HG03354 (cell line): ENCODE measurements around the gene KLHDC4.

Experiments used
- ATAC-seq: cut with Tn5 transposase; IDR thresholded peaks from one replicate; pipeline ENCODE4 v1.9.1; 2021; ENCODE audit warnings: mild to moderate bottlenecking; ENCODE audit not compliant: unreplicated experiment, poor library complexity, severe bottlenecking

The KLHDC4 gene

GRCh38 chr16:87704754-87705353 lies 60.9 kb downstream of the KLHDC4 start:
- ATAC-seq: no peak

DNA sequence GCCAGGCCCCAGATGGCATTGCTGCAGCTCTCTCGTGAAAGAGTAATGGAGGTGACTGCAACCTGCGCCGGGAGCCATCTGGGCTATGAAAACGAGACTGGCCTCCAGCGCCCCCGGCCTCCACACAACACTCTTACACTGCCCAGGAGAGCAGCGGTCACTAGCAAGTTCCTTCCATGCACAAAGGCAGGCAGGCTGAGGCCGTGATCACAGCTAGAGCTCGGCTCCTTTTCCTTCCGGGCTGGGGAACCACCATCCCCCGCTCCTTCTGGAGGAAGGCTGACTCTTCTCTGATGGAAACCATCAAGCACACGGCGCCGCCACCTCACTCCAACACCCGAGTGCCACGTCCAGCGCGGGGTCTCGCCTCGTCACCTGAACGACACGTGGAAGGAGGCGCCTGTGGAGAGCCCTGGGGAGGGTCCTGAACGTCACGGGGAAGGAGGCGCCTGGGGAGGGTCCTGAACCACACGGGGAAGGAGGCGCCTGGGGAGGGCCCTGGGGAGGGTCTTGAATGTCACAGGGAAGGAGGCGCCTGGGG lies 61.9 kb downstream of the KLHDC4 start:
- no peak for ATAC-seq

DNA sequence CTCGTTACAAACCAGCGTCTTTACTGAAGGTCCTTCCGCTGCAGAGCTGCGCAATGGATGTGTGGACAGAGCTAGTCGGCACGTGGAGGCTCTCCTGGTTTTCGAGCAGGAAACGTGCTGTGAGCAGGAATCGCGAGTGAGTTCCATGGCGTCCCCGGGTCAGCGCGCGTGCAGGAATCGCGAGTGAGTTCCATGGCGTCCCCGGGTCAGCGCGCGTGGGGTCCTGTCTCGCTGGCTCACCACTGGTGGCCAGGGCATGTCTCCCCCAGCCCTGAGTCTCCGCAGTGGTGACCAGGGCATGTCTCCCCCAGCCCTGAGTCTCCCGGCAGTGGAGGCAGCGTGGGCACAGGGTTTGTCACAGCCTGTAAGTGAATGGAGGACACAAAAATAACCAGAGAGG lies 62.7 kb downstream of the KLHDC4 start:
- no peak for ATAC-seq

DNA sequence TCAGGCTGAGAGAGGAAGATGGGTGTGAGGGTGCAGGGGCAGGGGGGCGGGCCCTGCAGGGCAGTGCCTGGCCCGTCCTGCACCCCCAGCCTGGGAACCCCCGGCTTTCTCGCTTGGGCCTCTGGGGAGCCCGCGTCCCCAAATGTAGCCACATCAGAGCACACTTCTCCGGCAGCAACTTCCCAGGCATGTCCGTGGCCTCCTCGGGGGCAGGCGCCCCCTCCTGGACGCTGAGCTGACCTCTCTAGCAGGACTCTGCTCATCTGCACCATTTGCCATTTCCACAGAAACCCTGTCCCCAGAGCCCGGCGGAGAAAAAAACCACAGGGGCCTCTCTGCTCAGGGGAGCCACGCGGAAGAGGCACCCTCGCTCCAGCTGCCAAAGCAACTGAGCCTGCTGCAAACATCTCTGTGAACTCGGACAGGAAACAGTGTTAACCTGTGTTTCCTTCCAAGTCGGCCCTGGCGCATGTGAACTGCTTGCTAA lies 63.4 kb downstream of the KLHDC4 start:
- peak; percentile 56 for ATAC-seq

DNA sequence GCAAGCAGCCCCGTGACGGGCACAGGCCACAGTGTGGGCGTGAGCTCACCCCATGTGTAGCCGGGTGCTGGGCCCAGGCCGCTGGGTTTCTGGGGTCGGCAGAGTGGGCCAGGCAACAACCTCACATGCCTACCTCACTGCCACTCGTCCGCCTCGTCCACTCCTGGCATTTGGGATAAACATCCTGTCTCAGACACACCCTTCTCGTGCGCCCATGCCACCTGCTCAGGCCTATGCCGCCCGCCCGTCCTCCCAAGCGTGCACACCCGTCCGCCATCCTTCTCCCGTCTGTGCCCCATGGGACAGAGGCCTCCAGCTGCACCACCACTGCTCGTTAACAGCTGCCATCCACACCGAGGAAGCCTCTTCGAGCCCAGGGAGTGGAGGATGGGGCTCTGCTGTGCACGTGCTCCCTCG lies 64.3 kb downstream of the KLHDC4 start:
- no peak for ATAC-seq

DNA sequence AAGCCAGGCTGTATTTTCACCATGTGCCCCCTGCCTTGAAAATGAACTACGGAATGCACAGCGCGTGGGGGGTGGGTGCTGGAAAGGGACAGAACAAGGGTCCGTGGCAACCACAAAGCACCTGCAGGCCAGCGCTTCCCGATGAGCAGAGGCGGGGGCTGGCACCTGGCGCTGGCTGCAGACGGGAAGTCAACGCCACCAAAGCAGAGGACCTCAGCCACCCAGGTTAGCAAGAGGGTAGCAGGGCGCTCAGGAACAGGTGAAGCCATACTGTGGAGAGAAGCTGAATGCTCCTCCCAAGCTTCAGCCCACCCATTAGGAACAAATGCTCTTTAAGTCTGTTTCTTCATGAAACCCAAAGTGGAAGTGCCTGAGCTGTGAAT lies 64.7 kb downstream of the KLHDC4 start:
- no peak for ATAC-seq

DNA sequence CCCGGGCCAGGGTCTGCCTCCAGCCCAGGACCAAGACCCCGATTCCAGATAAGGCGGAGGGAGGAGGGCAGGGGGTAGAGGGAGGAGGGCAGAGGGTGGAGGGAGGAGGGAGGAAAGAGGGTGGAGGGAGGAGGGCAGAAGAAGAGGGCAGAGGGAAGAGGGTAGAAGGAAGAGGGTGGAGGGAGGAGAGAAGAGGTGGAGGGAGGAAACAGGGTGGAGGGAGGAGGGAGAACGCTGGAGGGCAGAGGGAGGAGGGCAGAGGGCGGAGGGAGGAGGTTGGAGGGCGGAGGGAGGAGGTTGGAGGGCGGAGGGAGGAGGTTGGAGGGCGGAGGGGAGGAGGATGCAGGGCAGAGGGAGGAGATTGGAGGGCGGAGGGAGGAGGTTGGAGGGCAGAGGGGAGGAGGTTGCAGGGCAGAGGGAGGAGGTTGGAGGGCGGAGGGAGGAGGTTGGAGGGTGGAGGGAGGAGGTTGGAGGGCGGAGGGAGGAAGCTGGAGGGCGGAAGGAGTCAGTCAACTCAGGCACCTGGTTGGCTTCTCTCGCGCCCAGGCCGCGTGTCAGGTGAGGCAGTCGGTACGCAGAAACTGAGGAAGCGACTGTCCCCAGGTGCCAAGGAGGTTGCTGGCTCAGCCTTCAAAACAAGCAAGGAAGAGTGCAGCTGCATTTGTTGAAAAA lies 65.2 kb downstream of the KLHDC4 start:
- no peak for ATAC-seq

DNA sequence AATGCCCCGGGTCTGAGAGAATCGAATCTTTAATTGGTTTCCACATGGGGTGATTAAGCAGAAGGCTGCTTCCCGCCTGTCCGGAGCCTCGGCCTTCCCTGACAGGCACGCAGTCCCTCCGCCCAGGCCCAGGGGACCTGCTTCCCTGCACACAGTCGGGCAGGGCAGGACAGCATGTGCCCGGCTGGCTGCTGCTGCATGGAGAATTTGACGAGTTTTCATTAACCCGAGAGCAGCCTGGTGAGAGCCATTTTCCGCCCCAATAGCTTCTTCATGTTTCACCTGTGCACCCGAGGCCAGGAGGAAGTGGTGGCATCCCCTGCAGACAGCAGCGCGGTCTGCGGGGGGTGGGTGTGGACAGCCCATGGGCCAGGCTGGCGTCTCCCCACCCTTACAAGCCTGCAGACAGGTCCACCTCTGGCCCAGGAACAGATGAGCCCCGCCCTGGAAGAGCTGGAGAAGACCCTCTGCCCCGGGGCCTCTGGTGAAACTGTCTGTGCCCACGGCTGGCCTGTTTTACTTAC lies 67.0 kb downstream of the KLHDC4 start:
- ATAC-seq: no peak

- peak; percentile 39 for ATAC-seq
Observed at GRCh38 chr16:87698241-87698640, 67.5 kb downstream of the KLHDC4 start.

- no peak for ATAC-seq
Observed at GRCh38 chr16:87697792-87698191, 68.0 kb downstream of the KLHDC4 start.

DNA sequence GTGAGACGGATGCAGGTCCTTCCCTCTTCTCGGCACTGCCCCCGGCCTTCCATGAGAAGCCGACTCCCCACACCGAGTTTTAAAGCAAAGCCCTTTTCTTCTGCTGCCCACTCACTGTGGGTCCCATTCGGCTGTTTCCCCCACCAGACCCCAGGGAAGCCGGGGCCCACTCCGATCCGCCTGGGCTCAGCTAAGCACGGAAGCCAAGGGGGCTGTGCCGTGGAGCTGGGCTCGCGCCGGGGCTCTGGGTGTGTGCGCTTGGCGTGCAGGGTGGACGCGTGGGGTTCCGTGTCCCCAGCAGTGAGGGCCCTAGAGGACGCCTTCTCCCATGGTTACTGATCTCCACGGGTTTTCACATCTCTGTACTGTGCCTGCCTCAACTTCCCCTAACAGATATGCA lies 68.5 kb downstream of the KLHDC4 start:
- ATAC-seq: no peak

GRCh38 chr16:87696726-87697125 lies 69.1 kb downstream of the KLHDC4 start:
- no peak for ATAC-seq

DNA sequence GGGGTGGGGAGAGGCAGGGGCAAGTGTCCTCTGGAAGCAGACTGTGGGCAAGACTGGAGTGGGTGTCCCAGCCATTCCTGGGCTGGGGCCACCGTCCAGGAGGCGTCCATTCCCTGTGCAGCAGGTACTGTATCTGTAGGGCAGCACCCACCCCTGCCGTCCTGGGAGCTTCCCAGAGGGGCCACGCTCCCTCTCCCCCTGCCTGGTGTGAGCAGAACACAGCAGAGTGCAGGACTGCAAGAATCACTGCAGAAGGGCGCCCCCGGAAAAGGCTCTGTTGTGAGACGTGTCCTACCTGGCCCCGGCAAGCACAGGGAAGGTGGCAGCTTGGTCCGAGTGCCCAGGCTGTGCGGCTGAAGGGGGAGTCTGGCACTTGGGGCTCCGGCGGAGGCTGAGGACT lies 70.3 kb downstream of the KLHDC4 start:
- ATAC-seq: no peak

DNA sequence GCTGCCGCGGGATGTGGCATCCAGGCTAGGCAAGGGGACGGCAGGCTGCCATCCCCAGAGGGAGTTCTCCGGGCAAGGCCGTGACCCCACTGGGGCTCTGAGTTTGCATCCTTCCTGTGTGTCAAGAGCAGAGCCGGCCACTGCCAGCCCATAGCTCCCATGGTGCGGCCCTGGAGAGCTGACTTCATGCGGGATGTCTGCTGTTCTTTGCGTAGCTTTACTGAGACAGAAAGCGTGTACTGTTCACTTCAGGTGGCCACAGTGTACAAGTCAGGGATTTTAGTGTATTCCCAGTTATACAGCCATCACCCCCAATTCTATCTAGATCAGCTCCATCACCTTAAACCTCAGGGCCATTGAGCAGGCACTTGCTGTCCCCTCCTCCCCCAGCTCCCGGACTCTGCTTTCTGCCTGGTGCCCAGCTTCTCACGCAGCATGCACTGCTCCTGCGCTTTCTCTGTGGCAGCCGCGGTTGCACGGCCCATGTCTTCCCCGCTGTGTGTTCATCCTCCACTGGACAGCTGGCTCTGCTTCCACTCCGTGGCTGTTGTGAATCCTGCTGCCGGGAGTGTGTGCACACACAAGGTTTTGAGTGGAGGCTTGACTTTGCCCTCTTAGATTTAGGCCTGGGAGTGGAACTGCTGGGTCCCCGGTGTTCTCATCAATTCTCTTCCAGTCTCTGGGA lies 71.2 kb downstream of the KLHDC4 start:
- no peak for ATAC-seq

DNA sequence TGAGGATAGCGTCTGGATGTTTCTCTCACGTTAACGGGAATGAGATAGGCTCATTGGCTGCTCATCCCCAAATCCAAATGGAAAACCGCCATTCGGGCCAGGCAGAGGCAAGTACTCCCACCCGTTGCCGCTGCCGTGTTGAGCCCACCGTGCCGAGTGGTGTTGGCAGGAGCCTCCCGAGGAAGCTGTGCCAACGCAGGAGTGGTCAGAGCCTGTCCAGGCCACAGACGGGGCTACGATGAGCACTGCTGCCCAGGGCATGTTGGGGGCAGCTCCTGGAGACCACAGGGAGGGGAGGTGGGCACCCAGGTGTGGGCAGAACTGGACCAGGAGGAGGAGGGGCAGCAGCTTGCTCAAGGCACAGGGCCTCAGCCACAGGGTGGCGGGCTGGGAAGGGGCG lies 72.0 kb downstream of the KLHDC4 start:
- ATAC-seq: no peak

DNA sequence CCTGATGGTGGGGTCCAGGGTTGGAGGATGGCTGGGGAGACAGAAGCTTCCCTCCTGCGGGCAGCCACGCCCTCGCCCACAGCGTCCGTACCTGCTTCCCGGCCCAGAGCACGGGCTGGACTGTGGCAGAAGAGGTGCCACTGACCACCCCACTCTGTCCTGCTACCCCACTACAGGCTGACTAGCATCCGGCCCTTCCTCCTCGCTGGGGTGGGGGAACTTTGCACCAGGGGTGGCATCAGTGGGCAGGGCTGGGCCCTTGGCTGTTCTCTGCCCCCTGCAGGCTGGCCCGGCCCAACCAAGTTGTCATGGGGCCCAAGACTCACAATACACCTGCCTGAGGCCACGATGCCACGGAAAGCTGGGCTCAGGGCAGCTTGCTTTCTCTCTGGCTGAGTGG lies 73.0 kb downstream of the KLHDC4 start:
- ATAC-seq: no peak

GRCh38 chr16:87692176-87692575 lies 73.6 kb downstream of the KLHDC4 start:
- ATAC-seq: no peak

- ATAC-seq: no peak
Observed at GRCh38 chr16:87691686-87692079, 74.1 kb downstream of the KLHDC4 start.

DNA sequence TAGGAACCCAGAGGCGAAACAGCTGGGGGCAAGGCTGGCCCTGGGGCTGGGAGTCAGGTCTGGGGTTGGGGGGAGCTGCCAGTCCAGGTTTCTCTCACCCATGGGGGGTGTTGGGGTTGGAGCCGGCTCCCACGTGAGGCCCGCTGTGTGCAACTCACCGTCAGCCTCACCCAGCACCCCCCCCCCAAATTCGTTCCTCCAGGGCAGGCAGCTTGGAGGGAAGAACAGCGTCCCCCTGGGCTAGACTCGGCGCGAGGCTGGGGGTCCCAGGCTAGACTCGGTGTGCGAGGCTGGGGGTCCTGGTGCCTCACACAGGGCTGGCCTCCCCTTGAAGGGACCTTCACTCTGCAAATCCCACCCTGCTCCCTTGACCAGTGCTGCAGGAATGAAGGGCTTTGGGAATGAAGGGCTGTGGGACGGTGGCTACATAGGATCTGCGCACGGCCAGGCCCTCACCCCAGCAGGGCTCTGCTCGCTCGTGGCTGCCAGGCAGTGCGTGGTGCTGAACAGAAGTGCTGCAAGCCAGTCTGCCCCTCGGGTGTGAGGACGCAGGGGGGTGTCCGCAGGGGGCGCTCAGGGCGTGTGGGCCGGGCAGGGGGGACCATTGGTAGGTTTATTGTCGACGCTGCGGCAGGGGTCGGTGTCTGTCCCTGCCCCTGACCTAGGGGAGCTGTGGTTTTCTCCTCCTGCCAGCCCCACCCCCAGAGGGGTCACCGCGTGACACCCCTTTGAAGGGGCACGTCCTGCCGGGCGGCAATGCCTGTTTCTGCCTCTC lies 74.7 kb downstream of the KLHDC4 start:
- ATAC-seq: no peak

DNA sequence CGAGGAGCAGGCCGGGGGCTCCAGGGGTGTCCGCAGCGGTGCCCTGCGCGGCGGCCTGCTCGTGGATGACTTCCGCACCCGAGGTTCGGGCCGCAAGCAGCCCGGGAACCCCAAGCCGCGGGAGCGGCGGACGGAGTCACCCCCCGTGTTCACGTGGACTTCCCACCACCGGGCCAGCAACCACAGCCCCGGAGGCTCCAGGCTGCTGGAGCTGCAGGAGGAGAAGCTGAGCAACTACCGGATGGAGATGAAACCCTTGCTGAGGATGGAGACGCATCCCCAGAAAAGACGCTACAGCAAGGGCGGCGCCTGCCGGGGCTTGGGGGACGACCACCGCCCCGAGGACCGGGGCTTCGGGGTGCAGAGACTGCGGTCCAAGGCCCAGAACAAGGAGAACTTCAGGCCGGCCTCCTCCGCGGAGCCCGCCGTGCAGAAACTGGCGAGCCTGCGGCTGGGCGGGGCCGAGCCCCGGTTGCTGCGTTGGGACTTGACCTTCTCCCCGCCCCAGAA lies 75.8 kb downstream of the KLHDC4 start:
- no peak for ATAC-seq
